Measurements from ENCODE around the gene GPC2. TPM values are rescaled to one million over a fixed set of nuclear protein-coding genes. Genes with fewer than 3 reads are reported as not detected.
"Not testable (repeated sequence)": the region's sequence is repeated elsewhere in the genome, so short reads cannot be mapped to it uniquely, and the experiment has no call there.

GPC2 gene
- total and polyA plus RNA-seq, 2 donors (not counting 3 experiments of a cell fraction or from before 2014, with no cell fraction given) = 9.2 to 17.5 TPM

DNA sequence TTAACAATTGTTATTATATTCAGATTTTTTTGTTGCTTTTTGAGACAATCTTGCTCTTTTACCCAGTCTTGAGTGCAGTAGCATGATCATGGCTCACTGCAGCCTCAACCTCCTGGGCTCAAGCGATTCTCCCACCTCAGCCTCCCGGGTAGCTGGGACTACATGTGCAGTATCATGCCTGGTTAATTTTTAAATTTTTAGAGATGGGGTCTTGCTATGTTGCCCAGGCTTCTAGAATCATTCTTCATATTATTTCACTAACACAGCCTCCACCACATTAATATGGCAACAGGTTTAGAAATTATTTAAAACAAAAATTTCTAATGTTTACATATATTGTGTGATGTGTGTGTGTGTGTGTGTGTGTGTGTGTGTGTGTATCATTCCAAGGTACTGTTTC, 29.9 kb downstream of the GPC2 start:
- no peak for DNase-seq (ENCODE audit: low read depth, low spot score)
- peaks cover 6% of the 10 kb centered on the region for H3K4me1 ChIP-seq (ENCODE audit: control insufficient read depth, extremely low read depth, insufficient read depth, low read length)
- H3K4me3 ChIP-seq (replicated peaks in 1 of 3; ENCODE audit: insufficient read depth in 1 of 3, low read depth in 1 of 3, low read length in 3 of 3) = no peak overlapping the region
- H3K79me2 ChIP-seq (ENCODE audit: control insufficient read depth, insufficient read depth, low read length) = peaks cover 13% of the 10 kb centered on the region
- H3K36me3 ChIP-seq (ENCODE audit: control insufficient read depth in 2 of 2, extremely low read depth in 1 of 2, insufficient read depth in 2 of 2, low read length in 2 of 2) = no peaks in the 10 kb centered on the region
- CTCF ChIA-PET = interaction anchor here (1.7 to 2.2 kb wide), 2 partner anchors 9 to 15 kb away, joined by 5 to 8 read pairs; no protein-coding TSS in a partner anchor
- dilution Hi-C loops (cut with MboI; ENCODE audit: extremely low pct_ligation_motif_present, low sequenced_read_pairs) = no loop called here
- H3K4me2 ChIP-seq (ENCODE audit: insufficient read depth, low read length) = no peak overlapping the region
- H3K9me3 ChIP-seq (replicated peaks; ENCODE audit: control insufficient read depth, insufficient read depth, low read length) = no peaks in the 10 kb centered on the region
- no peak for FAIRE-seq
- intact Hi-C loops (cut with micrococcal nuclease) = loop anchor here (10.0 kb wide), 1 partner anchor 908 kb away; no protein-coding TSS in a partner anchor
- H2AFZ ChIP-seq (ENCODE audit: low read depth, low read length) = no peak overlapping the region
- no peaks in the 10 kb centered on the region for H3K27me3 ChIP-seq (ENCODE audit: control insufficient read depth in 2 of 2, insufficient read depth in 2 of 2, low read length in 2 of 2)
- BruUV-seq (replicated peaks) = no TSS peak
- POLR2A ChIA-PET = no interaction called here
- no peaks in the 10 kb centered on the region for H3K9me1 ChIP-seq (replicated peaks; ENCODE audit: control insufficient read depth, extremely low read depth, insufficient read depth, low read length)
- TF ChIP-seq JUN (IDR thresholded peaks at IDR 0.05; ENCODE audit: borderline replicate concordance, insufficient read depth, insufficient read length, low read depth) (no peak), POLR2AphosphoS5 (IDR thresholded peaks at IDR 0.05; ENCODE audit: insufficient read depth, low read depth, low read length) (no peak), POLR2A (IDR thresholded peaks at IDR 0.05; ENCODE audit: low read depth, low read length) (no peak), FOS (IDR thresholded peaks at IDR 0.05; ENCODE audit: borderline replicate concordance, insufficient read depth, low read length) (no peak), MYC (IDR thresholded peaks at IDR 0.05; ENCODE audit: low read depth, low read length) (no peak), EZH2 (IDR thresholded peaks at IDR 0.05; ENCODE audit: borderline replicate concordance, low read depth, low read length, severe bottlenecking) (no peak), GATA2 (IDR thresholded peaks at IDR 0.05; ENCODE audit: insufficient read depth, insufficient read length, low read depth, low read length) (no peak)
- TF ChIP-seq, protein P1, sequence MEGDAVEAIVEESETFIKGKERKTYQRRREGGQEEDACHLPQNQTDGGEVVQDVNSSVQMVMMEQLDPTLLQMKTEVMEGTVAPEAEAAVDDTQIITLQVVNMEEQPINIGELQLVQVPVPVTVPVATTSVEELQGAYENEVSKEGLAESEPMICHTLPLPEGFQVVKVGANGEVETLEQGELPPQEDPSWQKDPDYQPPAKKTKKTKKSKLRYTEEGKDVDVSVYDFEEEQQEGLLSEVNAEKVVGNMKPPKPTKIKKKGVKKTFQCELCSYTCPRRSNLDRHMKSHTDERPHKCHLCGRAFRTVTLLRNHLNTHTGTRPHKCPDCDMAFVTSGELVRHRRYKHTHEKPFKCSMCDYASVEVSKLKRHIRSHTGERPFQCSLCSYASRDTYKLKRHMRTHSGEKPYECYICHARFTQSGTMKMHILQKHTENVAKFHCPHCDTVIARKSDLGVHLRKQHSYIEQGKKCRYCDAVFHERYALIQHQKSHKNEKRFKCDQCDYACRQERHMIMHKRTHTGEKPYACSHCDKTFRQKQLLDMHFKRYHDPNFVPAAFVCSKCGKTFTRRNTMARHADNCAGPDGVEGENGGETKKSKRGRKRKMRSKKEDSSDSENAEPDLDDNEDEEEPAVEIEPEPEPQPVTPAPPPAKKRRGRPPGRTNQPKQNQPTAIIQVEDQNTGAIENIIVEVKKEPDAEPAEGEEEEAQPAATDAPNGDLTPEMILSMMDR (IDR thresholded peaks at IDR 0.05; ENCODE audit: extremely low read depth in 1 of 2, insufficient read depth in 1 of 2, low read depth in 1 of 2, low read length in 2 of 2) = no peak
- TF ChIP-seq, protein P2, sequence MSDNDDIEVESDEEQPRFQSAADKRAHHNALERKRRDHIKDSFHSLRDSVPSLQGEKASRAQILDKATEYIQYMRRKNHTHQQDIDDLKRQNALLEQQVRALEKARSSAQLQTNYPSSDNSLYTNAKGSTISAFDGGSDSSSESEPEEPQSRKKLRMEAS (IDR thresholded peaks at IDR 0.05; ENCODE audit: insufficient read depth, insufficient read length) = no peak
- no peak overlapping the region for H3K9ac ChIP-seq (replicated peaks; ENCODE audit: extremely low read depth, insufficient read depth, low read length)
- H3K27ac ChIP-seq (ENCODE audit: insufficient read depth, low read depth, low read length) = no peak overlapping the region
- H4K20me1 ChIP-seq (replicated peaks; ENCODE audit: control insufficient read depth, extremely low read depth, insufficient read depth, low read length) = no peaks in the 10 kb centered on the region

DNA sequence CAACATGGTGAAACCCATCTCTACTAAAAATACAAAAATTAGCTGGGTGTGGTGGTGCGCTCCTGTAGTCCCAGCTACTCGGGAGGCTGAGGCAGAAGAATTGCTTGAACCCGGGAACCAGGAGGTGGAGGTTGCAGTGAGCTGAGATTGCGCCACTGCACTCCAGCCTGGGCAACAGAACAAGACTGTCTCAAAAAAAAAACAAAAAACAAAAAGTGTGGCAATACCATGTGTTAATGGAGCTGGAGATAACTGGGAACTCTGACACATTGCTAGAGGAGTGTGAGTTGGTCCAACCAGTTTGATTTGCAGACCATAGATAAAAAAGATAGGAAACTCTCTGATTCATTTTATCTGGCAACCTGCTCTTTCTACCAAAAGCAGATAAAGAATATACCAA, 30.8 kb downstream of the GPC2 start:
- H3K4me1 ChIP-seq (ENCODE audit: control insufficient read depth, extremely low read depth, insufficient read depth, low read length); FAIRE-seq; H3K4me3 ChIP-seq (replicated peaks in 1 of 3; ENCODE audit: insufficient read depth in 1 of 3, low read depth in 1 of 3, low read length in 3 of 3); DNase-seq (ENCODE audit: low read depth, low spot score); H3K9me3 ChIP-seq (replicated peaks; ENCODE audit: control insufficient read depth, insufficient read depth, low read length); dilution Hi-C loops (cut with MboI; ENCODE audit: extremely low pct_ligation_motif_present, low sequenced_read_pairs); H3K36me3 ChIP-seq (ENCODE audit: control insufficient read depth in 2 of 2, extremely low read depth in 1 of 2, insufficient read depth in 2 of 2, low read length in 2 of 2); H3K9me1 ChIP-seq (replicated peaks; ENCODE audit: control insufficient read depth, extremely low read depth, insufficient read depth, low read length); H3K9ac ChIP-seq (replicated peaks; ENCODE audit: extremely low read depth, insufficient read depth, low read length); H3K27ac ChIP-seq (ENCODE audit: insufficient read depth, low read depth, low read length); H4K20me1 ChIP-seq (replicated peaks; ENCODE audit: control insufficient read depth, extremely low read depth, insufficient read depth, low read length); H3K27me3 ChIP-seq (ENCODE audit: control insufficient read depth in 2 of 2, insufficient read depth in 2 of 2, low read length in 2 of 2); H2AFZ ChIP-seq (ENCODE audit: low read depth, low read length); POLR2A ChIA-PET; H3K4me2 ChIP-seq (ENCODE audit: insufficient read depth, low read length); BruUV-seq (replicated peaks): not testable (repeated sequence)
- CTCF ChIA-PET = interaction anchor here (1.5 to 1.7 kb wide), 2 partner anchors 14 to 15 kb away, joined by 4 to 5 read pairs; no protein-coding TSS in a partner anchor
- intact Hi-C loops (cut with micrococcal nuclease) = loop anchor here (10.0 kb wide), 1 partner anchor 908 kb away; no protein-coding TSS in a partner anchor
- peaks cover 13% of the 10 kb centered on the region for H3K79me2 ChIP-seq (ENCODE audit: control insufficient read depth, insufficient read depth, low read length)
